ENCODE measurements around the gene ZNF532. TPM values are rescaled to one million over a fixed set of nuclear protein-coding genes. Genes with fewer than 3 reads are reported as not detected.
A peak's percentile ranks its signal among the peaks of the same experiment; 100 is the strongest.

The ZNF532 gene
- total RNA-seq, 1 donor from 2014 or later, result 84.8 TPM

DNA sequence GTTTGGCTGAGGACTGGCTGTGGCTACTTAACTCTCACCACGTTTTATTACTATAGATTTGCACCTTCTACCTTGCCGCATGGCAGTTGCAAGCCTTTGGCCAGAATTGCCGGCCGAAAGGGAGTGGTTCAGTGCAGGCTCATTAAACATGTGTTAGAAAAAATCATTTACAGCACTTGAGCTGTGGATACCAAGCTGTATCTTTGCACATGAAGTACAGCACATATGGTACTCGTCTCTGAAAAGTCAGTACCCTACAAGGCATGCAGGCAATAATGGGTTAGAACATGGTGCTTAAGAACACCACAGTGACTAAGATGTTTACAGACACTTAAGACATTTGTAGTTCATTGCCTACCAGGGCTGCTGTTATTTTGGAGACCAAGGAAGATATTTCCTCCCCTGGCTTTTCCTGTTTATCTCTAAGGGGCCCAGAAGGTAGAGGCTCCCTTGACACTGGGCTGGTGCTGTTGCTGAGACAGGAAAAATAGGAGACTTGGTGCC is 103.1 kb downstream of the ZNF532 start:
- no peak for DNase-seq (ENCODE audit: extremely low read depth, low read depth, low spot score)

DNA sequence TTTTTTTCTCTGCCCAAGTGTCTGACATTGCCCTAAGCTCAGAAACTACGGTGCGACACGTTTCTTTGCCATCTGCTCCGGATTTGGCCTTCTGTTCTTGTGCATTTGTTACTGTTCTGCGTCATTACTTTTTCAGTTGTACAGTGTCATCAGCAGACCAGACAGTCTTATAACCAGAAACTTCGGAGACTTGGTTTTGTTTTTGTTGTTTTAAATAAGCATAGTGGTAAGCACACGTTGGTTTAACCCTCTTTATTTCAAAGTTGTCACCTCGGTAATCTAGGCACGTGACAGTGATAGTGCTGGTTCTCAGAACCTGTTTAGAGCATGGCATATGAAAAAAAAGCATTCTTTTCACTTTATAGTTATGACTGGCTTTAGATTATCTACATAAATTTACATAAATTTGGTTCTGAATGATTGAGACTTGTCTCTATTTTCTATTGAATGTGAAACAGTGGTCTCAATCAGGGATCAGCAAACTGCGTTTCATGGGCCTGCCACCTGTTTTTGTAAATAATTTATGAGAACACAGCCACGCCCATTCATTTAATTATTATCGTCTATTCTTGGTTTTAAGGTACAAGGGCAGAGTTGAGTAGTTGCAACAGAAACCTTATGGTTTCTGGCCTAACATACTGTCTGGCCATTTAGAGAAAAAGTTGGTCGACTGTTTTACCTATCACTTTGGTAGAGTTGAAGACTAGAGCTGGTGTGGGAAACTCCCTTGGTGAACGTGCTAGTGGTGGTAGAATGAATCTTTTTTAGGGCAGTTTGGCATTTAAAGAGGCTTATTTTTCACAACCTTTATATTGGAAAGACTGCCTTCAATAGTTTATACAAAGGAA is 106.5 kb downstream of the ZNF532 start:
- no peak for DNase-seq (ENCODE audit: extremely low read depth, low read depth, low spot score)

DNA sequence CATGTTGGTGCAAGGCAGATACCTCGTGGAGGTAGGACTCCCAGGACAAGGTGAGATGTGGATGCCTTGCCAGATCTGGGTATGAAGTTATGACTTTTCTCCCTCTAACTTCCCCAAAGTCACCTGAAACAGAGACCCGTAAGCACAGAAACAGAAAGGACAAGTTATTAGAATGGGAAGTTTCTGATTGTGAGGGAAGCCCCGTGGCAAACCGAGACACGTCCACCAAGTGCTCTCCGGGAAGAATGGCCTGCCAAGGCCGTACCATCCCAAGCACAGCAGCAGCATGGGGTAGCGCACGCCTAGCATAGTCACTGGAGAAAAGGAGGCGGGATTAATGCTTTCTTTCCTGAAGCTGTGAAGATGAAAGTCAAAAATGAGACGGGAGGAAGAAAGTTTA is 110.6 kb downstream of the ZNF532 start:
- no peak for DNase-seq (ENCODE audit: extremely low read depth, low read depth, low spot score)

- no peak for DNase-seq (ENCODE audit: extremely low read depth, low read depth, low spot score)
Observed at GRCh38 chr18:58975781-58976180, 111.1 kb downstream of the ZNF532 start.

DNA sequence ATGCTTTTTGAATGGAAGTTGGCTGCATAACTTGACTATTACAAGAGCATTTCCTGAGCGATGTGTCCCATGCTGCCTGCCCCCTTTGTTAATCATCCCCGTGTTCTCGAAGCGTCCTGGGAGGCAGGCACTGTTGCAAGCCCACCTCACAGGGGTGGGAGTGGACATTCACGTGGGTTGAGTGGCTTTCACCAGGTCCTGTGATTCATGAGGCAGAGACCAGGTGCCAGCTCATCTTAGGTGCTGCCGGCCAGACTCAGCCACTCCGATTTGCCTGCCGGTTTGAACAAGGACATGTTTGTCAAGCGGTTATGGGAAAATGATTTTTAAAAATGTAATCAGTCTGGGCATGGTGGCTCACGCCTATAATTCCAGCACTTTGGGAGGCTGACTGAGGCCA is 112.5 kb downstream of the ZNF532 start:
- no peak for DNase-seq (ENCODE audit: extremely low read depth, low read depth, low spot score)

DNA sequence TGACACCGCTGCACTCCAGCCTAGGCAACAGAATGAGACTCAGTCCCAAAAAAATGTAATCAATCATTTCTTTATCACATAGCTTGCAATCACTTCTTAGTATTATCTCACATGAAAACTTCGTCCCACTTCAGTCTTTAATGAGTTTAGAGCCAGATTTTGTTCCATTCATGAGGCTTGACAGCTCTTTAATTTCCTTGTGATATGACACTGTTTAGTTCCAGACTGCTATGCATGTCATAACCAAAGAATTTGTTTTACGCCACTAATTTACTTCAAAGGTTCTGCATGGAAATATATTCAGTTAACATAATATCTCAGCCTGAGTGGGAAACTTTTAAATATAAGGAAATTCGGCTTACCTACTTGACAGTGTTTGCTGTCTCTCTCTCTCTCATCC is 113.1 kb downstream of the ZNF532 start:
- no peak for DNase-seq (ENCODE audit: extremely low read depth, low read depth, low spot score)

GRCh38 chr18:58978916-58979315 is 114.2 kb downstream of the ZNF532 start:
- no peak for DNase-seq (ENCODE audit: extremely low read depth, low read depth, low spot score)

DNA sequence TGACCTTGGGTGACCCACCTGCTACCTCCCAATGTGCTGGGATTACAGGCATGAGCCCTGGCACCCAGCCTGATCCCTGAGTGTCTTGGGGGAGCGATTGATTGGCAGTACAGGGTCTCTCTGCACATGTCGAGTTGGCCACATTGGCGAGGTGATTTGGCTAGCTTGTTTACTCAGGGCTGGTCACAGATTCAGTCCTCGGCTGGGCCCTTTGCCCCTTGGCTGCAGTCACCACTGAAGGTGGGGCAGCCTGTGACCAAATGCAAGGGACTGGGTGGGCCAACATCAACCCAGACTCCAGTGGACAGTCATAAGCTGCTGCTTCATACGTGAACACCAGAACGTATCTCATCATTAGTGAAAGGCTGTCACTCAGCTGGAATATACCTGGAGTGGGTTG is 114.9 kb downstream of the ZNF532 start:
- DNase-seq (ENCODE audit: extremely low read depth, low read depth, low spot score), result no peak

GRCh38 chr18:58980991-58981390 is 116.3 kb downstream of the ZNF532 start:
- DNase-seq (ENCODE audit: extremely low read depth, low read depth, low spot score), result no peak

DNA sequence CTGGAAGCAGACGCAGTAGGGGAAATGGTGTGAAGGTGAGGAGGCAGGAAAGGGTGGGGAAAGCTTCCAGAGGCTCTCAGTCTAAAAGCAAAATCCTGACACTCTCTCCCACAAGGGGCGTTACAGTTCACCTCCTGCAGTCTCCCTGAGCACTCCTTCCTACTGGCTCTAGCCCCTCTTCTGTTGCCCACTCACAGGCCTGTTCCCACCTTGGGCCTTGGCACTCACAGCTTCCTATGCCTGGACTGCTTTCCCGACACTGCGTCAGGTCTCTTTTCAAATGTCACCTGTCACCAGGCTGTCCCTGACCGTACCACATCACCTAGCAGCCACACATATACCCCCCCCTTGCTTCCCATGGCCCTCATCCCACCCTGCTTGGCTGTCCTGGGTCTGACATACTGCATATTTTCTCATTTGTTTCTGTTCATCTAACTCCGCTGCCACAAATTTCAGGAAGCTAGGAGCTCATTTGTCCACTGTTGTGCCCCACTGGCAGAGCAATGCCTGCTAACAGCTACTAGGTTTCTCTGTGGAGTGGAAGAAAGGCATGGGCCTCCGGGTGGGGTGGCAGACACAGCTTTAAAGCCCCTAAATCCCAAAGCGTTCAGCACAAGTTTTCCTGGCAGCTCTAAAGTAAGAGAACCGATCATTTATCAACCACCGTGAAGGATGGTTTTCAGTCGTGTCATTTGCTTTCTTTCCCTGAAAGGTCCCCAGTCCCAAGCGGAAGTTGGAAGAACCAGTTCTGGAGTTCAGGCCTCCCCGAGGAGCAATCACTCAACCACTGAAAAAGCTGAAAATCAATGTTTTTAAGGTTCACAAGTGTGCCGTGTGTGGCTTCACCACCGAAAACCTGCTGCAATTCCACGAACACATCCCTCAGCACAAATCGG is 118.8 kb downstream of the ZNF532 start:
- no peak for DNase-seq (ENCODE audit: extremely low read depth, low read depth, low spot score)

DNA sequence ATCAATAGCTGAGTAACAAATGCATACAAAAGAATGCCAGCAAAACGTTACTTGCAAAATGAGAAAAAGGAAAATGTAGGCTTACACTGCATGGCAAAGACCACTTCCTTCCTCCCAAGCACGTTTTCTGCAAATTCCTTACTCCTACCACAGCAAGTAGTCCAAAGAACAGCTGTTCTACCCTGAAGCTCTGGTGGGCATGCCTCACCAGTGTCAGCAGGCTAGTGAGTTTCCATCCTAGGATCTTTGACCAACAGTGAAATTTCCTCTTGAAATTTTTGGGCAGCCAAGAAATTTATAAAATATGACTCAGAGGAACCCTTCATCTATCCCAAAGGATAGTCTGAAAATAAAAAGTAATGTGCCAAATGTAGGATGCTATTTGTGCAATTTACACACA is 123.9 kb downstream of the ZNF532 start:
- DNase-seq (ENCODE audit: extremely low read depth, low read depth, low spot score), result no peak

DNA sequence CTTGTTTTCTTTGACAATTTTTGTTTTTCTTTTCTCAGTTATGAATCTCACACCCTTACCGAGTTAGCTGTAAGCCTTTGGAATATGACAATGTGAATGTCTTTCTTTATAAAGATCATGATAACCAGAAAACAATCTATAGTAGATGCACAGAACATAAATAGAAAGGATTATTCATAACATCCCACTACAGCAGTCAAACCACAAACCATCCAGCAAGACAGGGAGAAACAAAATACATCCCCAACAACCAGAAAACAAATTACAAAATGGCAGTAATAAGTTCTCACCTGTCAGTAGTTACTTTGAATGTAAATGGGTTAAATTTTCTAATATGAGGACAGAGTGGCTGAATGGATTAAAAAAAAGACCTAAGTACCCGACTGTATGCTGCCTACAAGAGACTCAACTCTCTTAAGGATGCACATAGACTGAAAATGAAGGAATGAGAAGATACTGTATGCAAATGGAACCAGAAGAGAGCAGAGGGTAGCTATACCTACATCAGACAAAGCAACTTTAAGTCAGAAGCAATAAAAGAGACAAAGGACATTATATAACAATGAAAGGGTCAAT is 124.6 kb downstream of the ZNF532 start:
- no peak for DNase-seq (ENCODE audit: extremely low read depth, low read depth, low spot score)

DNA sequence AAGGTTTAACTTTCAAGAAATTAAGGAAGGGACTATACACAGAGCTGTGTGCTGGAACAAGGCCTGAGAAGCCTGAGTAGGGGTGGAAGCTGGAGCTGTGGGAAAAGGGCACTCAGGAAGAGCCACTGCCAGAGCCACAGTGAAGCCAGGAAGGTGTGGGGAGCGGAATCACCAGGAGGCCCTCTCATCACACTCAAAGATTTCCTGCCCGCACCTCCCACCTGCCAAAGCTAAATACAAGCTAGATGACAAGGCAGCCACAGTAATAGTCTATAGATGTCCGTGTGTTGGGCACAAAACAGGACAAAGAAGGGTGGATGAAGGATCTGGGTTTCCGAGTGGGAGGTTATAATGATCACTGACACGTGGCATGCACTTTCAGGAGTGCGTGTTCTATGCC is 126.0 kb downstream of the ZNF532 start:
- DNase-seq (ENCODE audit: extremely low read depth, low read depth, low spot score), result no peak

DNA sequence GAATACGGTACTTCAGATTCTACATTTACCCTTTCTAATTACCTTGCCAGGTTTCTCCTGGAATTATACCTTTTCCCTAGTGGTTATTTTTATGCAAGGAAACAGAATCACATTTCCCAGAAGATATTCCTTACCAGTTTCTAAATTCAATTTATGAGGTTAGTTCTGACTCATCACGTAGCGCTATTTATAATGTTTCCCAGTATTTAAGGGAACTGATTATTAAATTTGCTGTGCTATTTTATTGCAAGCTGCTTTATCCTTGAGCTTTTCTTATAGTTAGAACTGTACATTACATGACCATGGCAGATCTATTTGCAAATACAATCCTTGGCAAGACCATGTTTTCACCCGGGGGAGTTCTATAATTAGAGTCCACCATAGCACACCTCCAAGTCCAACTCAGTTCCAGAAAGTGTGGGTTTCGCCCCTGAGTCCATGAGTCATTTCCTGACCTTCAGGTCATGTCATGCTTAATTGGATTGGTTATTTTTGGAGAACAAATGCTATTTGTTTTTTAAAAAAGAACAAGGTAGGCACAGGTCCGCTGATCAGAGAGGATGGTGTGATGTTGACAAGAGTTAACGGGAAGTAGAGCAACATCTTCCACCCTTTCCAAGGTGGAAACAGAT is 126.6 kb downstream of the ZNF532 start:
- no peak for DNase-seq (ENCODE audit: extremely low read depth, low read depth, low spot score)

DNA sequence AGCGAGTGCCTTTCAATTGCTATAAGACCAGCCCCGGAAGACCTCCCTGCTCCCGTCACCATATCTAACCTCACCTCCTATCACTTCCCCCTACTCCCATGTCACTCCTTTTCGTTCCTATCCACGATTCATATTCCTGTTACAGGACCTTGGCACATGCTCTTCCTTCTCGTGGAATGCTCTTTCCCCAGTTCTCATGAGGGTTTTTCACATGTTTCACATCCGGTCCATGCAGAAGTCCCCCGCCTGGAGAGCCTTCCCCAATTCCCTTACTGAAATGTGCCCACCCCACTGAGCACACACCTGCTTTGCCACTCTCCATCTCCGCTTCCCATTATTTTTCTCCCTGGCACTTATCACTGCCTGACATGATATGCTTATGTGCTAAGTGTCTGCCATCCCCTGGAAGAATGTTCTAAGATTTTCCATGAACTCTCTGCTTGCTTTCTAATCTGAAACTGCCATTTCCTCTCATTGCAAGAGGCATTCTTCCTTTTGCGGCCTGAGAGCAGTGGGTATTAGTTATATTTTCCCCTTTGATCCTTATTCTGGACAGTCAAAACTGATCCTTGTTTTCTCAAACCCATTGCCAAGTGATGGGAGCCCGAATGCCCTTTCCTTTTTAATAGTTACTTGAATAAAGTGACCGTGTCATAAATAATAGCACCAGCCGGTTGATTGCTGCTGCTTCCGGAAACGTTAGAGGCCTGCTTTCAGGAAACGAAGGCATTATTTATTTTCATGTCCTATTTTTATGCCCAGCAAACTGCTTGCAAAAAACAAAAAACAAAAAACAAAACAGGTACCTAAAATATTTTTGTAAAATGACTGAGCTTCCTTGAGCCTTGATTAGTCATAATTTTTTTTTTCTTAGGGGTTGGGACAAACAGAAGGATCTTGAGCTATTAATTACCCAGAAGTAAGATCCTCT is 127.9 kb downstream of the ZNF532 start:
- peak; percentile 62 for DNase-seq (ENCODE audit: extremely low read depth, low read depth, low spot score)

DNA sequence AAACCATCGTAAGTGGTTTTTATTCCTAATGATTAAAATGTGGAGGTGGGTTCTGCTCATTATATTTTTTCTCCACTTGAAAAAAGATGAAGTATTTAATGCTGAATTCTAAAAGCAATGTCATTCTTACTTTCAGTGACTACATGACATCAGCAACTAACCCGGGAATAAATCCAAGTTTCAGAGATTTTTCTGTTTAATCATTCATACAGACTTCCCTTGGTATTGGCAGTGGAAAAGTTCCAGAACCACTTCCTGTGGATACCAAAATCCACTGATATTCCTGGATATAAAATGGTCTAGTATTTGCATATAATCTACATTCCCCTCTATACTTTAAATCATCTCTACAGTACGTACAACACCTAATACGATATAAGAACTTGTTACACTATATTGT is 128.6 kb downstream of the ZNF532 start:
- peak; percentile 80 for DNase-seq (ENCODE audit: extremely low read depth, low read depth, low spot score)

- DNase-seq (ENCODE audit: extremely low read depth, low read depth, low spot score), result no peak
Observed at GRCh38 chr18:58995663-58996062, 131.0 kb downstream of the ZNF532 start.

DNA sequence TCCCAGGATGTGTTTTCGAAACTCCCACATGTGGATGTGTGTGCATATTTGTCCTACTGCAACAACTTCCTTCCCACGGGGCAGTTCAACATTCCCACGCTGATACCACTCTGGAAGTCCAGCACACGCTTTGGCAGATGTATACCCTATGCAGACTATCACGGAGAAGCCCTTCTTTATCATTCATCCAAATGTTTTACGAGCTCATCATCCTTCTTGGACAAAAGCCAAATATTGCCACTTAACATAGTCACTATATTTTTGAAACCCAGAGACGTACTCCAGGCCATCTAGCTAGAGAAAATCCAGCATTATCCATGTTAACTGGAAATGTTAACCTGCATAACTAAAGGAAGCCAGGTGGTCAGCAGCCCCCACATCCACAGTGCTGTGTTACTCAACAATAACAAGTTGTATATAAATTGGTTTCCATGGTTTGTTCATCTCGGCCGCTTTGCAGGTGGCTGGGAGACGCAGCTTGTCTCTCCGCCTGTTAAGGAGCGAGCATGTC is 131.5 kb downstream of the ZNF532 start:
- peak; percentile 89 for DNase-seq (ENCODE audit: extremely low read depth, low read depth, low spot score)

DNA sequence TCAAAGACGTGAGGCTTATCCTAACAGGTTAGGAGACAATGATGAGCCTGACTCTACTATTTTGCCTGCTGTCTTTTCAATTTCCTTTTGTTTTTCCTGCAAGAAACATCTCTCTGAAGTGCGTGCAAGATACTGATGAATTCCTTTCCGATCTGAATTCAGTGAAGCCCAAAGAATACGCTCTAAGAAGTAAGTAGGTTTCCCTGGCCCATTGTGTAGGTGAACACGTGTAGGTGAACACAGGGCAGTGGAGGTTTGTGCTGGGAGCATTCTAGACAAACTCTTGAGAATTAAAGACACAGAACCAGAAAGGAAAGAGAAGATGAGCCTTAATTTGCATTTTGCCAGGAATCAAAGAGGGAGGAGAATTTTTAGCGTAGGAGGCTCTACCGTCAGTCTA is 132.0 kb downstream of the ZNF532 start:
- no peak for DNase-seq (ENCODE audit: extremely low read depth, low read depth, low spot score)

Data from glomerular endothelial cell (primary cell).